DOHH2 (cell line): ENCODE results near the gene ABCA2.

Experiments used
- EZH2phosphoT487 ChIP-seq: fragments of 200-600 bp; sonication (generic); IDR thresholded peaks from 2 replicates; pipeline ENCODE4 v1.6.1; 2017; ENCODE audit warnings: borderline replicate concordance, mild to moderate bottlenecking, antibody characterized with exemption, low read length, moderate library complexity, mixed read lengths
- TF ChIP-seq, protein P1 (sequence below): fragments of 200-600 bp; sonication (generic); IDR thresholded peaks from one replicate; pipeline ENCODE4 v1.5.1; 2014; ENCODE audit warnings: antibody characterized with exemption, mild to moderate bottlenecking, low read depth, low read length; ENCODE audit not compliant: poor library complexity, severe bottlenecking

DNA sequence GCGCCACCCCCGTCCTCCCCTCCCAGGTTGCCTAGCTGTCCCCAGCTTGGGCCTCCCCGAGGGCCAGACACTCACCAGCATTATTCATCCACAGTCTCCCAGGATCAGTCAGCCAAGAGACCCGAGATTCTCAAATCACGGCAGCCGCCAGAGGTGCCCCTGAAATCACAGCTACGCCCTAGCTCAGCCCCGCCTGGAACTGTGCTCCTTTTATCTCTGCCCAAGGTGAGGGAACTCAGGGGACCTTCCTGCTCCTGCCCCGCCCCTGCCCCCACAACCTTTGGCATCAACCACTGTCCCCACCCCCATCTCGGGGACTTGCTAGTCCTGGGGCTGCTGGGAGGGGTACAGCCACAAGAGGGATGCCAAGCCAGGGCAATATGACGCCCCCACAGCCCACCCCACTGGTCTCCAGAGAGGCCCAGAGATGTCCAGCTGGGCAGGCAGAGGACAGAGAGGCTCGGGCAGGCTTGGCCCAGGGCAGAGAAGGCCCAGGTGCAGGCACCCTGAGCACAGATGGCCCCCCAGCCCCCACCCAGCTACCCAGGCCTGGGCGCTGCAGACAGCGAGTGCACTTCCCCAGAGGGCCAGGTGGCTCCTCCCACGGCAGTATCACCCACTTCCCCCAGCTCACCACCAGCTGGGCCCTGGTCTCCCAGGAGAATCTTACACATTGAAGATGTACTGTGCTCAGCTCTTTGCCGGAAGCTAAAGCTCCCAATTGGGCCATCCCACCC is 4.0 kb upstream of the ABCA2 start, which contains the start of gene FUT7:
- TF ChIP-seq, protein P1, sequence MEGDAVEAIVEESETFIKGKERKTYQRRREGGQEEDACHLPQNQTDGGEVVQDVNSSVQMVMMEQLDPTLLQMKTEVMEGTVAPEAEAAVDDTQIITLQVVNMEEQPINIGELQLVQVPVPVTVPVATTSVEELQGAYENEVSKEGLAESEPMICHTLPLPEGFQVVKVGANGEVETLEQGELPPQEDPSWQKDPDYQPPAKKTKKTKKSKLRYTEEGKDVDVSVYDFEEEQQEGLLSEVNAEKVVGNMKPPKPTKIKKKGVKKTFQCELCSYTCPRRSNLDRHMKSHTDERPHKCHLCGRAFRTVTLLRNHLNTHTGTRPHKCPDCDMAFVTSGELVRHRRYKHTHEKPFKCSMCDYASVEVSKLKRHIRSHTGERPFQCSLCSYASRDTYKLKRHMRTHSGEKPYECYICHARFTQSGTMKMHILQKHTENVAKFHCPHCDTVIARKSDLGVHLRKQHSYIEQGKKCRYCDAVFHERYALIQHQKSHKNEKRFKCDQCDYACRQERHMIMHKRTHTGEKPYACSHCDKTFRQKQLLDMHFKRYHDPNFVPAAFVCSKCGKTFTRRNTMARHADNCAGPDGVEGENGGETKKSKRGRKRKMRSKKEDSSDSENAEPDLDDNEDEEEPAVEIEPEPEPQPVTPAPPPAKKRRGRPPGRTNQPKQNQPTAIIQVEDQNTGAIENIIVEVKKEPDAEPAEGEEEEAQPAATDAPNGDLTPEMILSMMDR = no peak
- TF ChIP-seq EZH2phosphoT487 = no peak
